HK-2 (cell line): ENCODE measurements around the gene DNER.
"Not testable (repeated sequence)": the region's sequence is repeated elsewhere in the genome, so short reads cannot be mapped to it uniquely, and the experiment has no call there.

ENCODE experiments used
- DNase-seq: peaks from one replicate; pipeline ENCODE4 v3.0.0-alpha.2; 2018; ENCODE audit not compliant: unreplicated experiment

DNER gene

DNA sequence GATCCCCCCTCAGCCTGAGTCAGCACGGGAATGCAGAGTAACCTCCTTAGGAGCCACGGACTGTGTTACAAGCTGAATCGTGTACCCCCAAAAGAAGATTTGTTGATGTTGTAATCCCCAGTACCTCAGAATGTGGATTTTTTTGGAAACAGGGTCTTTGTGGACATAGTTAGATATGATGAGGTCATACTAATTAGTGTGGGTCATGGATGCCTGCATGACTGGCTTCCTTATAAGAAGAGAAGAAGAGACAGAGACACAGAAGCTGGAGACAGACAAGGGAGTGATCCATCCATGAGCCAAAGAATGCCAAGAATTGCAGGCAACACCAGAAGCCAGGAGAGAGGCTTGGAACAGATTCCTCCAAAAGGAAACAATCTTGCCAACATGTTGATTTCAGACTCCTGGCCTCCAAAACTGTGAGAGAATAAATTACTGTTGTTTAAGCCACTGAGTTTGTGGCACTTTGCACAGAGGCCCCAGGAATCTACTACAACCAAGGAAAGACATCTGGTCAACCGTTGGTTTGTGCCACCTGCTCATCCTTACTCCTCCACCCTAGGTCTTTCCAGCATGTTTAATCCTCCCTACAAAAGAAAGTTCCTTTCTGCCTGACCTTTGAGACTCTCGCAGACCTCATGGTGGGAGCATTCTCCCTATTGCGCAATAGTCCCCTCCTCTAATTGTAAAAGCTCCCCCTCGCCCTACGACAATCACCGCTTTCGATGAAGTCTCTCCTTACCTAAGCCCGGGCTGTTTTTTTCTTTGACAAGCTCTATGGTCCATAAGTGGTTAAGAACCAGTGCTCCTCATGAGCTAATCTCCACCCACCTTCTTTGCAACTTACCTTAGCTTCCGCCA lies 91.6 kb downstream of the DNER start:
- DNase-seq = no peak

DNA sequence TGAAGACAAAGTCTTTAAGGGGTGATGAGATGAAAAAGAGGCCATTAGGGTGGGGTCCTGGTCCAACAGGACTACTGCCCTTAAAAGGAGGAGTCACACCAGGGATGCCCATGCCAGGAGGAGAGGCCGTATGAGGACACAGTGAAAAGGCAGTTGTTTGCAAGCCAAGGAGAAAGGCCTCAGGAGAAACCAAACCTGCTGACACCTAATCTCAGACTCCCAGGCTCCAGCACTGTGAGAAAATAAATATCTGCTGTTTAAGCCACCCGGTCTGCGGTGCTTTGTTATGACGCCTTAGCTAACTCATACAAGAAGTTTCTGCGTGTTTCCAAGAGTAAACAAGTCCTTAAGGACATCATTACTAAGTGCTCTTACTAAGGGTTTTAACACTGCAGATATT lies 93.6 kb downstream of the DNER start:
- no peak for DNase-seq

DNA sequence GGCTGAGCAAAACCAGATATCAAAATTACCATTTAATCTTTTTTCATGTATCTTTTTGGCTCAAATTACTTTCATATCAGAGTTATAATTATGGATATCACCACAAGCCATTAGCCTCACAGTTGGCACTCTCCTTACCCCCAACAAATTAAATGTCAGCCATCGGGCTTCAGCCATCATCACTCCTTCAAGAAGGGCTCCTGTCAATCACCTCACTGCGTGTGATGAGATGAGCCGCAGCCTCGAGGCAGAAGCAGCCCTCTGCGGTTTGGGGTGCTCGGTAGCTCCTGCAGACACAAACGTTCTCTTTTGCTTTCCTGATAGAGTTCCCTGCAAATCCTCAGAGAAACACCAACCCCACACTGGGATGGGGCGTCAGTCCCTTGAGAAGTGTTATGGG lies 94.1 kb downstream of the DNER start:
- no peak for DNase-seq

DNA sequence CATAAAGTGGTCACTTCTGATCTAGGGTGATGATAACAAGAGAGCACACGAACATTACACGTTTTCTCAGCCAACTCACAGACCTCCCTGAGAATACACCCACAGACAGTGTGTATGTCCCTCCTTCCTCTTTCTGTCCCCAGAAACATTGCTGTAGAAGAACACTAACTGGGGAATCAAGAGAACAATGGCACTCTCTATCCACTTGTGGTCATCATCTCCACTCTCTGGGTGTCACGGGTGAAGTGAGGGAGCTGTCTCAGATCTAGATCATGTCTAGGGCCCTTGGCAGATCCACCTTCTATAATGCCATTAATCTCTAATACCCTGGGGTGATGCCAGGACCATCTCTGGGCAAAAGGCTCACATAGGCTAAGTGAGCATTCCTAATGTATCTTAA lies 97.9 kb downstream of the DNER start:
- no peak for DNase-seq

DNA sequence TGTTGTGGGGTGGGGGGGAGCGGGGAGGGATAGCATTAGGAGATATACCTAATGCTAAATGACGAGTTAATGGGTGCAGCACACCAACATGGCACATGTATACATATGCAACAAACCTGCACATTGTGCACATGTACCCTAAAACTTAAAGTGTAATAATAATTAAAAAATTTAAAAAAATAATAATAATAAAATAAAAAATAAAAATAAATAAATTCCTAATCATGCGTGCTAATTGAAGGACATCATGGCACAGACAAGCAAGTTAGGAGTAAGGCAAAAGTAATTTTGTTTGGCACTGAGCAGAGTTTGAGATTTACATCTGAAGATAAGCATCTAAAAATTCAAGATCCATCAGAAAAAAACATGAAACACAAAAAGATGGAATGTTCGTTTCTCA lies 100.3 kb downstream of the DNER start:
- DNase-seq = not testable (repeated sequence)

DNA sequence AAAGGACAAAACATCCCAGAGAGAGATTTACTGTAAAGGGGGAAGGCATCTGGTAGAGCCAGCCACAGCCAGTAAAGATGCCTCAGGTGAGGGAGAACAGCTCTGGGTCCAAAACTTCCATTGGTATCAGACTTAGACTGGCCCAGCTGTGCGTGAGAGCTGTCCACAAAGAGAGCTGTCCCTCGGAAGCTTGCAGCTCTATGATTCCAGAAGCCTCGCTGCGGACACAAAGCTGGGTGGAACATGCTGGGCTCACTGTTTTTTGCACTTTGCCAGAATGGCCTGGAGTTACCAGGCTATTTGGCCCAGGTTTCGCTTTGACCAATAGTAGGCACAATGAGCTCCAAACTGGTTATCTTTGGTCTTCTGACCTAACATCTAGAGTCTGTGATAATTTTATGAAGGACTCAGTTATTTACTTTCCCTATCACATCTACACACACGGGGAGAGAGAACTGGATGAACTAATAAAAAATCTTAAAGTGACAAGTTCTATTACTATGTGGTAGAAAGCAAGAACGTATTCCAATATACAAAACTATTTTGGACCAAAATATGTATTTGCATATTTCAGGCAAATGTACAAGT lies 101.9 kb downstream of the DNER start:
- no peak for DNase-seq

DNA sequence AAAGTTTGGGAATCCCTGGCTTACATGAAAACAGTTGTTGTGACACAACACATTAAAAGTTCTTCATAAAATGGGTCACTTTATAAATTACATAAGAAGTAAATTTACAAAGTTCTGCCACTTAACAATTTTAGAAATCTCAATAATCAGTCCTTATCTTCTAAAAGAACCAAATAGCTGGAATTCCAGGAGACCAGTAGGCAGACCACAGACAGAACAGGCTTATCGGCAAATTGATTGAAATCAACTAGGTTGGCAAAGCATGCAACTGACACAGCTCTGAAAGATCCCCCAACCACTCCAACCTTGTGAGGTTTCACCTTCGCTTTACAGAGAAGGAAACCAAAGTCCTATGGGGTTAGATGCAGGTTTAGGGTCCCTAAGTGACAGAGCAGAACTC lies 103.0 kb downstream of the DNER start:
- no peak for DNase-seq

DNA sequence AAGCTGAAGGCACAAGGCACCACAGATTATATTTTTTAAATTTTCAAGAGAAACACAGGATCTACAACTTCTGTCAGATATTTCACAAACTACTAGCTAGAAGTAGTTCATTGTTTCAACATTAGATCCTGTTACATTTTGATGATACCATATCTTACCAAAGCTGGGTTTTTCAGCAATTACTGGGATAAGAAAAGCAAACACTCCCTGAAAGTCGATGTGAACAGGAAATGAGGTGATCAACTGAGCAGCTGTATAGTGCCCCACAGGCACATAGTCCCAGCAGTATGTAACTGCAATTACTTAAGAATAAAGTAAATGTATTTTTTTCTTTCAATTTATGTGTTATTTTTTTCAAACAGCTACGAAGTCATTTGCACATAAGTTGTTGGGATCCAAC lies 103.5 kb downstream of the DNER start:
- DNase-seq = no peak

DNA sequence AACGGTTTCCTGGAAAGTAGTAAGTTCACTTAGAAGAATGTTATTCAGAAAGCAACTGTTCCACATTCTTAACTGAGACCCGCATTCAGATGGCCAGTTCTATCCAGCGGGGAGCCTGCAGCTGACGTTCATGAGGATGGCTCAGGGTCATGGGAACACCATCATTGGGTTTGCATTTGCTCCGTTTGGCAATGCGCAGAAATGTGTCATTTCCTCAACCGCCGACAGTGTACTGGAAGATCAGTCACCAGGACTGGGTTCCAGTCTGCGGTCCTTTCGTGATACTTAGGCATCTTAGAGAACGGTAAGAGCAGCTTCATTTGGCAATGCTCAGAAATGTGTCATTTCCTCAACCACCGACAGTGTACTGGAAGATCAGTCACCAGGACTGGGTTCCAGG lies 104.0 kb downstream of the DNER start:
- DNase-seq = no peak

DNA sequence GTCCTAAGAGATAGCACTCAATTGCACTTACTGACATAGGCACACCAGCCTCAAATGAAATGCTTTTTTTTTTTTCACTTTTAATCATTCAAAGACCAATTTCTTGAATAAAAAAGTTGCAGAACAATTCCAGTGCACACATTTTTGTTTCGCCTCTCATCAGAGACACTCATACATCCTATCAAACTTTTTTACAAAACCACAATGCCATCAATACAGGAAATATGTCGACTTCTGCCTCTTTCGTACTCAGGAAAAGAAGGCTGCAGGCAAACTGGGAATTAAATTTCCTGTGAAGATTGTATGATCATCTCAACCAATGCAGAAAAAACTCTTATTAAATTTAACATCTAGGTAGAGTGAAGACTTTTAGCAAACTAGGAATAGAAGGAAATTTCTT lies 112.4 kb downstream of the DNER start:
- DNase-seq = no peak

DNA sequence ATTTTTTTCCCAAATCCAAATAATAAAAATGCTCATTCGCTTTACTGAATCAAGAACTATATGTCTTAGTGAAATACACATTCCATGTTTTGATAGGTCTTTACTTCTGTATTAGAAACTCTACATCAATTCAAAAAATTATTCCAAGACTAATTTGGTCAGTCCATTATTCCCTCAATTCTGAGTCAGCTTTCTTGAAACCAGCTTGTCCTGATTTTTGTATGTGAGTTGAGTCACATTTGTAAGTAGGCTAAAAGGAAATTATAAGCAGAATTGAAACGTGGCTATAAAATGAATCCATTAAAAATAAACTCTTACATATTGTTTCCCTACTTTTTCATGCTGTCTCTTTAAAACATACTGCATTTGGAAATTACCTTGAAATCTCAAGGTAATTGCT lies 113.0 kb downstream of the DNER start:
- DNase-seq = no peak

DNA sequence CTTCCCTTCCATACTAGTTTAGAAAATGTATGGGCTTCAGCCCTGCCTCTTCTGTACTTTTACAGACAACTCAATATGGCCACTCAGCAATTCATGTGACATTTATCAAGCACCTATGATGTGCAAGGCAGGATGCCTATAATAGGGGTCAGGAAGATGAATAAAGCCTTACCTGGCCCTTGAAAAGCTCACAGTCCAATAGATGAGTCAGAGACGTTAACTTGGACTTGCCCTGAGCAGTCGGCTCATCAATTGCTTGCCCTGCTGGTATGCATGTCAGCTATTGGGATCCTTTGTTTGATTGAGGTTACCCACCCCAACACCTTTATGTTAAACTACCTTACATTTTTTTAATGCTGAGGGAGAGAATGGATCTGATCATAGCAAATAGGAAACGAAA lies 116.1 kb downstream of the DNER start:
- no peak for DNase-seq

DNA sequence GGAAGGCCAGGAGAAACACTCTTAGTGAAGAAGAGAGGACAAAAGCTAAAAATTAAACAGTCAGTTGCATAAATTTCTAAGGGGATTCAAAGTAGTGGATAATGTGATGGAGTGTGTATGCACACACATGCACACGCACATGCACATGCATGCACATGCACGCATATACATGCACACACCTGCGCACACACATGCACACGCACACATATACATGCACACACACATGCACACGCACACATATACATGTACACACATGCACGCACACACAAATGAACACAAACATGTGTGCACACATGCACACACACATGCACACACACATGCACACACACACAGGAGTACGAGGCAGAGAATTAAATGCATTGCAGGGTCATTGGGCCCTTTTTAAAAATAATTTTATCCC lies 117.6 kb downstream of the DNER start:
- DNase-seq = no peak

DNA sequence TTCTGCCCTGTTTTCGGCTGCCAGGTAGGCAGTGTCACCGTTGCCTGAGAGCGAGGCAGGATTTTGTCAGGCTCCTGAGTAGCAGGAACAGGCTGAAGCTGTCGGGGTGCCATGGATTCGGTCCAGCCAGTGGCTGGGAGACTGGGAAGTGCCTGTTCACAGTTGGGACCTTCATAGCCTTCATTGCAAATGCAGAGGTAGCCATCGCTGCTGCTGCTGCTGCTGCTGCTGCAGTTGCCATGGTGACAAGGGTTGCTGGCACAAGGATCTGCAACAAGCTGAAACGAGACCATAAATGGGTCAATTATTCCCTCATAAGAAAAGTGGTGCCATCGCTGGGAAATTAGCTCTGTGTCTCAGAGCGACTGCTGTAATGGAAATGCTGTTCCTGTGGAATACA lies 122.7 kb downstream of the DNER start:
- DNase-seq = no peak

DNA sequence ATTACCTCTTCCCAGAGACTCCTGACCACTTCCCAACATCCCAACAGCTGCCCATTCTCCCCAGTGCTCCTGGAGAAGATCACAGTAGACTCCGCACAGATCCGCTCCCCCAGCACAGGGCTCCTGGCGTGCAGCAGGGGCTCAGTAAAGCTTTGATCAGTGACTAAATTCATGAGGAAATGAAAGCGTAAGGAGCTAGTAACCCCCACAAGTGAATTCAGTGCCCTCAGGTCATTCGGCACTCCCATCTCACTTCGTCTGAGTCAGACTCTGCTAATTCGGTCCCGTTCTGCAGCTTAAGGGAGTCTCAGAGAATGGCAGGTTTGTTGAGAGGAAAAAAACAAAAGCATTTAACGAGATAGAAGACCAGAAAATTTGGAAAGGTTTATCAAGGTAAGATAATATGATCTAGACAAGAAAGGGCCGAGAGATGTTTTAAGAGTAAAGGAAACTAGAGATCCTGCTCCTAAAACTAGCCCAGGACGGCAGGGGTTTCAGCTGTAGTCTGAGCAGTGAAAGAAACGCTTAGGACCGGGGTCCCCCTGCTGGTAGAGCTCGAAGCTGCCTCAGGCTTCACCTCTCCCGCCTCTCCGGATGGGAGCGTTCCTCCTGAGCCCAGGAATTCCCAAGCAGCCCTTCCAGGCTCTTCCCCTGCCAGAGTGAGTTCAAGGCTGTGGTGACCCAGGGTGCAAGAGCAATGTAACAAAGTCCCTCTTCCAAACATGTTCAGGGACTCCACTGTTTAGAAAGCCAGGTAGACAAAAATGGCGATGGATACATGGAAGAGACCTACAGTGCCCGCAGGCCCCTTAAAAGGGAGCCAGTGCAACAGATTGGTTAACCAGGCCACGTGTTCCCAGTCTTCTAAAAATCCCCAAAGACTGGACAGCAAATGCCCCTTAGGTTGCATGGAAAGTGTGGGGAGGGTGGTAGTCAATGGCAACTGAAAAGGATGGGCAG lies 127.3 kb downstream of the DNER start:
- DNase-seq = peak; percentile 68

DNA sequence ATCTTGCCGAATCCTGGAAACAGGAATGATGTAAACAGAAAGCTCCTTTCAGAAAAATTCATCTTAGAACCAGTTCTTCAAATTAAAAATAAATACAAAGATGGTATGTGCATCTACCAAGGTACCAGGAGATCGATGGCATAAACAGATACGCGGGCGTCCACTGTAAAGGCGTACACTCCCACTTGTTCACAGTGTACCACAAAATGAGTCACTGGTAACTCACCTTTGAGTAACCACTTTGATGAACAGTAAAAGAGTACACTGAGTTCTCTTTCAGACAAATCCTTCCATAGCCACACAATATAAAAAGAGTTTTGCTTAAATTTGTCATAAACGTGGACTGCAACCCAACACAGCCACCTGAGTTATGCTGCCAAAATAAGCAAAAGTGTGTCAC lies 128.3 kb downstream of the DNER start:
- no peak for DNase-seq

DNA sequence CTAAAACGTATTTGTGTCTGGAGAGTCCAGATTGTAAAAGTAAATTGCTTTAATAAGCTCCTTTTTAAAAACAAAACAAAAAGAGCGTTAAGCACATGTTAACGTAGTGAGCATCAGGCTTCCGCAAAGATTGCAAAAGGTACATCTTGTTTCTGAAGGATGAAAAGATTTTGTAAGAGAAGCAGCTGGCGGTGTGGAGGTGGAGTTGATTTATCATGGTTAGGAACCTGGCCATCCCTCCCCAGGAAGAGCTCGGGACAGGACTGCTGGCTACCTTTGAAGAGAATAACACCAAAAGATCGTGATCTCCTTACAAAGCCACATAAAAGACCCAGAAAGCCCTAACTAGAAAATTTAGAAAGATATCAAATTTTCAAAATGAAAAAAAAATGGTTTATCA lies 132.2 kb downstream of the DNER start:
- DNase-seq = no peak

DNA sequence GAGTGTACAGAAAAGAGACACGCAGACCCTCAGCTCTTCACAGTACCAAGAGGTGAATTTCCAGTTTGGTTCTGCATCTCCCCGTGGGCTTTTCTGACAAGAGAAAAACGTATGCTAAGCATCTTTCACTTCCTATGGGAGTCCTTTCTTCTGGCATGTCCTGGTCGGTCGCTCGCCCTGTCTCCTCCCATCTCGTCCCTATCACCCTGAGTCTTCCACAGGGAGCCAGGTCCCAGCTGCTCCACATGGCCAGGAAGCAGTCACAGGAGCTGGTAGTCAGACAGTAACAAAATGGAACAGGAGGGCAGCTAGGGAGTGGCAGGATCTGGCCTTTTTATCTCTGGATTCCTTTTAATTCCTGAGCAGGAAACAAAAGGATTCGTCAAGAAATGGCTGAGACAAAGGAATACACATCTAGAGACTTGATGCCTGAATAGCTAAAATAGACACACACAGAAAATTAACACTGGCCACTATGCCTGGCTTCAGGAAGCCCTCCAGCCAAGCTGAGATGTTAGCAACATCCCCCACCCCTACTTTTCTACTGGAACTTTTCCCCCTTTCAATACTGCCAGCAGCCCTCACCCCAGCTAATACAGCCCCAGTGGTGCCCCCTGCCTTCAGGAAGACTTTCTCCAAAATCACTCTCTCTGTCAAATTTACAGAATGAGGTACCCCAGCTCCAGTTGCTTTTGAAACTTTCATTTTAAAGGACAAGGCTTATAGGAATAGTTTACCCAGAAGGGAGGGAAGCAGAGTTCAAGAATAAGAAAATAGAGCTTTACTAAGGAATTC lies 136.1 kb downstream of the DNER start:
- DNase-seq = no peak

DNA sequence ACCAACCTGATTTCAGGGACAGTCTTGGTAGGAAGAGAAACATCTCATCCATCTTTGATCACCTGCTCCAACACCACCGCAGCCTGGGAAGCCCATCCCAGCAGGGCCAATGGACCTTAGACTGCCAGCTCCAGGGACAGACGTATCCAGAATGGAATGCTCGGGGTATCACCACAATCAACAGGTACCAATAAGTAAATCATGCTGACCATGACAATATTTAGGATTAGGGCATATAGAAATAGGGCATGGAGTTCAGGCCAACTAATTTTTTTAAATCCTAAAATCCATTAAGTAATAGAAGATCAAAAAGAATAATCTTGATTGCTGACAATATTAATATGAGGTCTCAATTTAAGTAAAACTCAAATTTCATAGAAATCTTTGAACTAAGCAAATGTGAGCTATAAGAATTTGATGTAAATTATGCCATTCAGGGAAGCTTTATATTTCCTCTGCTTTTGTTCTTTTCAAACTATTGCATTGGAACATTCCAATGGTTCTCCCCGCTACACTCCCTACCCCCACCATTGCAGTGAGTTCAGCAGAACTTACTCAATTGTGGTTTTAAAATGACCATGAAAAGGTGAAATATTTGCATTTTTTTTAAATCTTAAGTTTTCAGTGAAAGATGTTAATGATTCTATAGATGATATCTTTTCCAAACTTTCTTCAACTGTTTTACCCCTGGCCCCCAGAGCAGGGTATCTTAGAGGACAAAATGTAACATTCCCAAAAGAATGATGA lies 138.6 kb downstream of the DNER start:
- no peak for DNase-seq

DNA sequence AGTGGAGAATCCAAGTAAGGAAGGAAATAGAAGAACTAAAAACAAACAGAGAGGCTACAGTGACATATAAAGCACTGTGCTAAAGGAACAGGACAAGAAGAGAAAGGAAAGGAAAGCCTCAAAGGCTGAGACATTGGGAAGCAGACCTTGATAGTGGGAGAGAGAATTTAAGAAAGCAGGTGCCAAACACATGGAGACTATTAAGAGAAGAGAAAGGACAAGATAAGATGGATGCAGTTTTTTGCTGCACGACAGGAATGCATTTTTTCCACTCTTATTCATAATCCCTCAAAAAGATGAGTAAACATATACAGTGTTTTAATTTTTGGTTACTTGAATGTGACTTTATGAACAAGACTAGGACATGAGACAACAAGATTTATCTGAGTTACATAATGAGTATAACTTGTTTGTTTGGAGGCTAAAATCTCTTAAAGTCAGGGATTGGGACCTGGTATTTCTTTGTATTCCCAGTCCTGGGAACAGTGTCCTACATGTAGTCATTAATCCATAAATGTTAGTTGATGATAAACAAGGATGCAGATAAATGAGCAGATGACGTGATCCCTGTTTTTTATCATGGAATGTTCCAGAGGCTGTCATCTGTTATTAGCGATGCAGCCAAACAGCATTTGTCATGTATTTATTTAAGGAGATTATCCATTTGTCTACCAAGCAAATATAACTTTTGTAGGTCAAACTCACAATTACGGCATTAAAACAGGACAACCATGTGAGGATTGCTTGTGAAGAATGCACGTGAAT lies 141.7 kb downstream of the DNER start:
- DNase-seq = no peak
